ENCODE measurements around the gene MUC3A.
A peak's percentile ranks its signal among the peaks of the same experiment; 100 is the strongest.

GRCh38 chr7:100965045-100965722 lies 15.8 kb downstream of the MUC3A start:
- TF ChIP-seq CTCF (conservative IDR thresholded peaks at IDR 0.05; ENCODE audit: low read depth in 2 of 2): peak in 1 of 2 experiments; percentile 31; a peak in 2 of 4 replicates
- no peak for TF ChIP-seq JUNB (IDR thresholded peaks at IDR 0.05; ENCODE audit: unreplicated experiment)
- TF ChIP-seq POLR2AphosphoS5 (IDR thresholded peaks at IDR 0.05; ENCODE audit: low read depth): no peak
- TF ChIP-seq EZH2 (IDR thresholded peaks at IDR 0.05; ENCODE audit: low read depth, unreplicated experiment): no peak
- no peak for TF ChIP-seq REST (IDR thresholded peaks at IDR 0.05; ENCODE audit: unreplicated experiment)
- TF ChIP-seq EZH2phosphoT487 (IDR thresholded peaks at IDR 0.05; ENCODE audit: unreplicated experiment): no peak
